NCI-H1092 (cell line): Measurements from ENCODE around the gene CD3D.

Experiments used
- DNase-seq: peaks from one replicate; lab custom pipeline; 2025; lab: John Stamatoyannopoulos, UW

CD3D gene

DNA sequence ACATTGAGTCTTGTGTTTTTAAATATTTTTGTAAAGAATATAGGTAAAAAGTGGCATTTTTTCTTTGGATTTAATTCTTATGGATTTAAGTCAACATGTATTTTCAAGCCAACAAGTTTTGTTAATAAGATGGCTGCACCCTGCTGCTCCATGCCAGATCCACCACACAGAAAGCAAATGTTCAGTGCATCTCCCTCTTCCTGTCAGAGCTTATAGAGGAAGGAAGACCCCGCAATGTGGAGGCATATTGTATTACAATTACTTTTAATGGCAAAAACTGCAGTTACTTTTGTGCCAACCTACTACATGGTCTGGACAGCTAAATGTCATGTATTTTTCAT lies 38.3 kb downstream of the CD3D start:
- DNase-seq: no peak

- DNase-seq: no peak
Observed at GRCh38 chr11:118301600-118302195, 40.8 kb downstream of the CD3D start.

DNA sequence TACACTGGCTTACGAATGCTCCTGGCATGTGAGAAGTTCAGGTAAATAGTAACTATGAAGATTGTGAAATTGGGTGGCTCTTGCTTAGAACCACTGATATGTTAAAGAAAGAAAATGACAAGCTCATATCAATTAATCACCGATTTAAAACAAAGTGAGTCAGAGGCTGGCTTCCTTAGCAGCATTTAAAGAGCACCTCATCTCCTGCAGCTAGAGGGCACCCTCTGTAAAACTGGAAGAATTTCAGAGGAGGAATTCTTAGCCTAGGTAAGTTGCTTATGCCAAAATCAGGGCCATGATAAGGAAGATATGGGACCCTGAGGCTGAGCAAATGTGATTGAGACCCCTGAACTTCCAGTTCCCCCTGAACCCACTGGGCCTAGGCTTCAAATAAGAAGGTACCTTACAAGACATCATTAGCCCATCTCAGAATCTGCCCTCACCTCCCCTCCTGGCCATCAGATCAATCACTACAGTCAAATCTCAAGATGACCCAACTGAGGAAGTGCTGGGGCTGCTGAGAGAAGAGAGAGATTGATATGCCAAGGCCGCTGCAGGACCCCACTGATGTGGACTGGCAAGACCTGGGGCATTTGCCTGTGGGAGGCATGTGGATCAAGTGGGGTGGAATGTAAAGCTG lies 46.6 kb downstream of the CD3D start:
- DNase-seq: no peak

GRCh38 chr11:118295199-118295598 lies 47.3 kb downstream of the CD3D start:
- no peak for DNase-seq

- DNase-seq: no peak
Observed at GRCh38 chr11:118294053-118294452, 48.5 kb downstream of the CD3D start.

DNA sequence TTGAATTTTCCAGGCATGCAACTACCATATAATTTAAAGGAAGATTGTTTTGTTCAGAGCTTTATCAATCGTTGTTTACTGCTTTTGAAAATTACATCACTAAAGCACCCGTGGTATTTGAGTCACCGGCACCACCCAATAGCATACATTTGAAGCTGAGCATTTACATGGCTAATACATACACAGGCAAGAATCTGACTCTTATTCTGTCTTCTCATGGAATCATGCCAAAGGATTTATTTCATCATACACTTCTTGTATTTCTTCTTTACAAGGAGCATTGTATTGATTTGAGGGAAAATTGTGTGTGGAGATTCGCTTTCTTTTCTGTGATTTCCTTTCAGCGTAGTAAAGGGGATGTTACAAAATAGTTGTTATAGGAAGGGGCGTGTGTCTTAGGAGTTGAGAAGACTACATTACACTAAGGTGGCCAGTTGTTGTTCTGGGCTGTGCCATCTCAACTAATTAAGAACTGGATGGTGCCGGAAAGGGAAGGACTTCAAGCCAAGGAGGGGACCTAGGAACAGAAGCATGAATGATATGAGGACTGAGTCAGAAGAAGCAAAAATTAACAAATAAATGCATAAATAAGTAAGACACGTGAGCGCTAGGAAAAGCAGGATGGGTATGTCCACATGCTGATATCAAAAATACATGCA lies 50.9 kb downstream of the CD3D start:
- DNase-seq: no peak

DNA sequence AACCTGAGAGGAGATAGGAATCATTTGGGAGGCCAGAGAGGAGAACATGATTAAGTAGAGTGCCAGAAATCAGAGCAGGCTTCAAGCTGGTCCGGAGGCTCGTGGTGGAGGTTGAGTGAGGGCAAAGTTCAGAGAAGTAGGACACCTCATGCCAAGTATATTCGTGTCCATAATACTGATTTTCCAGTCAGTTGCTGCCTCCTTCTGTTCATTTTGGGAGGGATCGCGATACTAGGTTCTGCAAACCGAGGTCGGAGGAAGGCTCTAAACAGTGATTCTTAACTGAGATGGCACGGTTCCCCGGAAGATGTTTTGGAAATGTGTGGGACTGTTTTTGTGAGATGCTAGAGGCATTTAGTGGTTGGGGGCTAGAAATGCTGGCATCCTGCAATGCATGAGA lies 51.6 kb downstream of the CD3D start:
- no peak for DNase-seq

DNA sequence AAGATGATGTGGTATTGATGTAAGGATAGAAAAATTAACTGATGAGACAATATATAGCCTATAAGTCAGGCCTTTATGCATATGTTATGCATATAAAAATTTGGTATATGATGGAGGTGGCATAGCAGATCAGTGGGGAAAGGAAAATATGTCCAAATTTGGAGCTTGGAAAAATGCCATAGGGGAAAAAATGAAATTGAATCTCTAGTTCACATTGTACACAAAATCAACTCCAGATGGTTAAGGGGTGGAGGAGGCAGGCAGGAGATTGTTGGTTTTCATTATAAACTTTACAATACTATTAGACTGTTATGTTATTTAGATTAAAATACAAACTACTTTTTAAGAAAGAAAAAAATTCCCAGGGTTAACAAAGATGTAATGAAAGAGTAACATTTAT lies 53.1 kb downstream of the CD3D start:
- DNase-seq: no peak
